H1 (cell line): Measurements from ENCODE around the gene GPR61. TPM values are rescaled to one million over a fixed set of nuclear protein-coding genes. Genes with fewer than 3 reads are reported as not detected.

Experiments used
- CTCF ChIA-PET: fragments of 300-600 bp; sonication (Branson Sonifier 250); formaldehyde crosslinking; loops from one replicate; lab custom pipeline; 2021; ENCODE audit not compliant: partially characterized antibody; lab: Charles Lee
- POLR2A ChIA-PET: fragments of 300-600 bp; sonication (Branson Sonifier 250); formaldehyde crosslinking; loops from one replicate; lab custom pipeline; 2021; ENCODE audit warnings: inconsistent platforms; ENCODE audit not compliant: partially characterized antibody; lab: Charles Lee
- DNase-seq, 2 experiments: peaks; one replicate each; pipeline versions ENCODE4 v3.0.0 to v3.0.0-alpha.2; 2010 to 2022; ENCODE audit warnings: low spot score in 2 of 2, low read depth in 1 of 2, mixed read lengths in 1 of 2
- FAIRE-seq: peaks from 2 replicates; lab custom pipeline; 2011; peaks lifted over from hg19 to GRCh38; lab: Jason Lieb, UNC
- H2AFZ ChIP-seq: 2 replicates; pipeline ENCODE4 v1.8.1; 2012; ENCODE audit warnings: low read length, inconsistent platforms
- H2AK5ac ChIP-seq: 2 replicates; pipeline ENCODE4 v1.6.1; 2013; ENCODE audit warnings: low read depth, low read length
- H2BK120ac ChIP-seq: replicated peaks from 2 replicates; pipeline ENCODE3; 2013; ENCODE audit warnings: low read depth, low read length, inconsistent platforms
- H2BK12ac ChIP-seq: 2 replicates; pipeline ENCODE4 v1.6.1; 2013; ENCODE audit warnings: low read depth, low read length
- H2BK15ac ChIP-seq: 2 replicates; pipeline ENCODE4 v1.6.1; 2013; ENCODE audit warnings: low read length
- H2BK20ac ChIP-seq: 2 replicates; pipeline ENCODE4 v1.6.1; 2013; ENCODE audit warnings: low read length
- H2BK5ac ChIP-seq: 2 replicates; pipeline ENCODE4 v1.6.1; 2013; ENCODE audit warnings: low read depth, low read length
- H3K14ac ChIP-seq: 2 replicates; pipeline ENCODE4 v1.6.1; 2013; ENCODE audit warnings: inconsistent platforms; ENCODE audit not compliant: insufficient read length
- H3K18ac ChIP-seq: 2 replicates; pipeline ENCODE4 v1.6.1; 2013; ENCODE audit warnings: low read length; ENCODE audit errors: extremely low read depth
- H3K23ac ChIP-seq: 2 replicates; pipeline ENCODE4 v1.6.1; 2013; ENCODE audit warnings: inconsistent platforms; ENCODE audit not compliant: insufficient read length
- H3K23me2 ChIP-seq: 2 replicates; pipeline ENCODE4 v1.6.1; 2013; ENCODE audit warnings: low read depth, low read length
- H3K27ac ChIP-seq: 2 replicates; pipeline ENCODE4 v1.6.1; 2011; ENCODE audit warnings: low read depth, low read length, inconsistent platforms
- H3K27me3 ChIP-seq, 4 experiments: replicated peaks in 1 of 4; 1 replicate in 1 of 4; 2 replicates in 3 of 4; pipeline versions ENCODE4 v1.6.1 to v1.8.1; 2011 to 2013; ENCODE audit warnings: low read length in 3 of 4, mild to moderate bottlenecking in 3 of 4, inconsistent platforms in 2 of 4, mixed read lengths in 2 of 4, moderate library complexity in 1 of 4; ENCODE audit not compliant: control insufficient read depth in 3 of 4, insufficient read depth in 3 of 4; ENCODE audit errors: extremely low read depth in 1 of 4
- H3K36me3 ChIP-seq, 4 experiments: 2 replicates each; pipeline versions ENCODE4 v1.6.1 to v1.8.1; 2011 to 2013; ENCODE audit warnings: mild to moderate bottlenecking in 4 of 4, low read length in 3 of 4, moderate library complexity in 2 of 4, control low read depth in 1 of 4, inconsistent platforms in 1 of 4; ENCODE audit not compliant: insufficient read depth in 4 of 4, control insufficient read depth in 2 of 4
- H3K4ac ChIP-seq: replicated peaks from 2 replicates; pipeline ENCODE3; 2013; ENCODE audit warnings: low read length, low read depth, mixed read lengths, inconsistent platforms; ENCODE audit not compliant: insufficient read length
- H3K4me1 ChIP-seq, 4 experiments: replicated peaks in 1 of 4; 1 replicate in 1 of 4; 2 replicates in 3 of 4; pipeline versions ENCODE4 v1.6.1 to v1.8.1; 2011 to 2013; ENCODE audit warnings: low read length in 3 of 4, inconsistent platforms in 2 of 4, mixed read lengths in 1 of 4; ENCODE audit not compliant: insufficient read depth in 4 of 4, control insufficient read depth in 3 of 4
- H3K4me2 ChIP-seq, 2 experiments: 2 replicates each; pipeline versions ENCODE4 v1.6.1 to v1.8.1; 2011 to 2013; ENCODE audit warnings: low read depth in 2 of 2, low read length in 2 of 2, control low read depth in 1 of 2, inconsistent platforms in 1 of 2, mild to moderate bottlenecking in 1 of 2; ENCODE audit not compliant: insufficient read depth in 1 of 2
- H3K4me3 ChIP-seq, 4 experiments: fragments of 200-600, 300-600 bp in 1 of 4; sonication (generic), shearing (Covaris generic), sonication (Bioruptor Twin) in 1 of 4; 2 replicates each; pipeline versions ENCODE4 v1.5.1 to v1.8.1; 2011 to 2016; ENCODE audit warnings: low read length in 4 of 4, low read depth in 3 of 4, control low read depth in 2 of 4, inconsistent platforms in 2 of 4, mild to moderate bottlenecking in 2 of 4, mixed read lengths in 1 of 4, moderate library complexity in 1 of 4; ENCODE audit not compliant: insufficient read depth in 2 of 4; ENCODE audit errors: extremely low read depth in 1 of 4
- H3K56ac ChIP-seq: replicated peaks from 2 replicates; pipeline ENCODE3; 2013; ENCODE audit warnings: low read depth, mild to moderate bottlenecking, mixed read lengths, low read length, inconsistent platforms; ENCODE audit not compliant: insufficient read length
- H3K79me1 ChIP-seq: 2 replicates; pipeline ENCODE4 v1.6.1; 2013; ENCODE audit warnings: low read depth, low read length, control low read depth
- H3K79me2 ChIP-seq, 2 experiments: 2 replicates each; pipeline versions ENCODE4 v1.6.1 to v1.8.1; 2012 to 2013; ENCODE audit warnings: low read length in 2 of 2, mild to moderate bottlenecking in 2 of 2, inconsistent platforms in 1 of 2; ENCODE audit not compliant: insufficient read depth in 2 of 2, control insufficient read depth in 1 of 2
- H3K9ac ChIP-seq, 4 experiments: replicated peaks in 1 of 4; 1 replicate in 1 of 4; 2 replicates in 3 of 4; pipeline versions ENCODE4 v1.6.1 to v1.8.1; 2011 to 2013; ENCODE audit warnings: low read depth in 3 of 4, low read length in 3 of 4, control low read depth in 2 of 4, mild to moderate bottlenecking in 2 of 4, moderate library complexity in 2 of 4, inconsistent platforms in 1 of 4; ENCODE audit errors: extremely low read depth in 1 of 4
- H3K9me3 ChIP-seq, 2 experiments: 2 replicates each; pipeline versions ENCODE4 v1.6.1 to v1.8.1; 2012 to 2013; ENCODE audit warnings: mild to moderate bottlenecking in 2 of 2, moderate library complexity in 2 of 2, control low read depth in 1 of 2, inconsistent platforms in 1 of 2, low read depth in 1 of 2, low read length in 1 of 2, mixed read lengths in 1 of 2; ENCODE audit not compliant: insufficient read depth in 2 of 2
- H4K20me1 ChIP-seq, 2 experiments: replicated peaks in 1 of 2; 2 replicates each; pipeline versions ENCODE3 to v1.8.1; 2011 to 2013; ENCODE audit warnings: inconsistent platforms in 2 of 2, low read length in 2 of 2, mild to moderate bottlenecking in 1 of 2; ENCODE audit not compliant: insufficient read depth in 2 of 2, control insufficient read depth in 1 of 2
- H4K5ac ChIP-seq: 2 replicates; pipeline ENCODE4 v1.6.1; 2013; ENCODE audit warnings: low read length, low read depth, mixed read lengths, inconsistent platforms; ENCODE audit not compliant: insufficient read length
- H4K8ac ChIP-seq: 2 replicates; pipeline ENCODE4 v1.8.0; 2013; ENCODE audit warnings: mild to moderate bottlenecking, moderate library complexity, low read length, inconsistent platforms; ENCODE audit not compliant: insufficient read depth; ENCODE audit errors: extremely low read depth
- H4K91ac ChIP-seq: replicated peaks from 2 replicates; pipeline ENCODE3; 2013; ENCODE audit warnings: low read length, mixed read lengths, inconsistent platforms; ENCODE audit not compliant: insufficient read length
- CEBPB ChIP-seq: IDR thresholded peaks from 2 replicates; pipeline ENCODE4 v1.6.1; 2012; ENCODE audit warnings: low read depth, low read length
- YY1 ChIP-seq: IDR thresholded peaks from 2 replicates; pipeline ENCODE4 v1.6.1; 2011; ENCODE audit warnings: low read depth, mild to moderate bottlenecking, low read length
- WGBS, 2 experiments: shearing (Covaris generic) in 1 of 2; methylation state at CpG; one replicate each; pipeline versions ENCODE4 v1.1.6 to v1.1.7; 2013 to 2015; ENCODE audit warnings: low lambda C conversion rate in 2 of 2, mixed read lengths in 2 of 2, inconsistent platforms in 1 of 2, low coverage in 1 of 2, missing lambda C conversion rate in 1 of 2; ENCODE audit not compliant: insufficient replicate concordance in 2 of 2, insufficient coverage in 1 of 2, insufficient read length in 1 of 2; ENCODE audit errors: extremely low coverage in 1 of 2, missing lambda C conversion rate in 1 of 2; 5-methylcytosine and 5-hydroxymethylcytosine counted together
- polyA plus RNA-seq, 7 experiments: library from polyadenylated mRNA; depleted of rRNA in 3 of 7; stranded (reverse) in 5 of 7; unstranded in 2 of 7; fragments of >200 nt in 5 of 7; fragments of 200-250 nt in 2 of 7; gene quantifications; 1 replicate in 5 of 7; 2 replicates in 1 of 7; 4 replicates in 1 of 7; pipeline versions ENCODE4 v1.2.1 to v1.2.3, GENCODE V29; 2011 to 2013; ENCODE audit warnings: missing spikeins in 2 of 7, mixed read lengths in 2 of 7
- total RNA-seq: library from RNA; stranded (reverse); fragmentation: NEBNext Ultra II Directional; extraction: Animal tissue kit (Norgen Biotek cat#: 25700); gene quantifications from 2 replicates; pipeline ENCODE4 v1.2.1, GENCODE V29; 2021

GPR61 gene
- total and polyA plus RNA-seq, 2 of the 8 experiments (the other 6 are each of a cell fraction or from before 2014, with no cell fraction given), result 0.41 to 0.53 TPM

GRCh38 chr1:109543988-109544735, 4.5 kb downstream of the GPR61 start:
- Histone ChIP-seq H2BK15ac (no peak overlapping the region), H3K36me3 (no peaks in the 10 kb centered on the region), H3K9ac (no peak overlapping the region), H3K27ac (no peak overlapping the region), H2BK20ac (no peak overlapping the region), H3K23ac (no peak overlapping the region), H3K9me3 (no peaks in the 10 kb centered on the region), H2AK5ac (no peak overlapping the region), H3K23me2 (peaks cover 7% of the 10 kb centered on the region), H3K4ac (no peak overlapping the region), H4K8ac (0 out of 2 replicates have a peak overlapping the region, but pooled peaks have one; percentile 1), H3K14ac (no peak overlapping the region), H4K20me1 (peaks cover 2 to 3% of the 10 kb centered on the region in 2 experiments), H4K5ac (no peak overlapping the region), H3K4me3 (no peak overlapping the region), H2AFZ (no peak overlapping the region), H3K56ac (no peak overlapping the region), H2BK12ac (no peak overlapping the region), H3K79me1 (no peaks in the 10 kb centered on the region), H2BK5ac (no peak overlapping the region), H3K4me1 (peaks cover 0 to 10% (median 2%) of the 10 kb centered on the region in 4 experiments; a peak in 6 of 7 replicates), H3K18ac (no peak overlapping the region), H2BK120ac (no peak overlapping the region), H3K27me3 (peaks cover 0 to 2% (median 0%) of the 10 kb centered on the region in 4 experiments; a peak in 1 of 7 replicates), H3K4me2 (no peak overlapping the region), H3K79me2 (peaks cover 0 to 10% of the 10 kb centered on the region in 2 experiments; a peak in 3 of 4 replicates), H4K91ac (no peak overlapping the region)
- FAIRE-seq (no peak), DNase-seq (peak in 1 of 2 experiments; percentile 35)
- ChIA-PET POLR2A (interaction anchor here (1.3 kb wide), 1 partner anchor 12 kb away, joined by 4 read pairs; no protein-coding TSS in a partner anchor), CTCF (interaction anchor here (0.9 to 26.3 kb wide), 12 partner anchors 10 to 483 kb away, joined by 3 to 1755 read pairs (median 20); partner anchors contain the start of genes AMIGO1, ATXN7L2 and CYB561D1)
- 85% methylated on average over 14 of the region's 14 CpGs; no CpG with 5 or more reads in 1 of the 2 experiments for WGBS, 2 experiments
- no peak for TF ChIP-seq CEBPB
- TF ChIP-seq YY1, result no peak
